Right lobe of liver (tissue), 6 donors: ENCODE measurements around the gene POU2F1. TPM values are rescaled to one million over a fixed set of nuclear protein-coding genes. Genes with fewer than 3 reads are reported as not detected.
A peak's percentile ranks its signal among the peaks of the same experiment; 100 is the strongest.

Experiments used
- ATAC-seq, 4 donors: fragments of 200-7000 bp; cut with Tn5 transposase; one replicate each; pipeline ENCODE4 v1.9.1; 2020; ENCODE audit warnings: mild to moderate bottlenecking in 4 of 4, moderate library complexity in 4 of 4
- DNase-seq, 3 donors: peaks; one replicate each; pipeline ENCODE4 v3.0.0-alpha.2; 2020
- H3K27ac ChIP-seq, 3 donors: fragments of 200-600 bp; one replicate each; pipeline ENCODE4 v1.8.0; 2022
- H3K27me3 ChIP-seq, 2 donors: fragments of 200-600 bp; one replicate each; pipeline ENCODE4 v1.8.0; 2022
- H3K36me3 ChIP-seq, 4 donors: fragments of 200-600 bp; sonication (generic) in 1 of 4; one replicate each; pipeline versions ENCODE4 v1.5.1 to v1.8.0; 2017 to 2022; ENCODE audit warnings: control low read depth in 1 of 4
- H3K4me1 ChIP-seq, 4 donors: fragments of 200-600 bp; sonication (generic) in 1 of 4; one replicate each; pipeline versions ENCODE4 v1.5.1 to v1.8.0; 2017 to 2022; ENCODE audit warnings: control low read depth in 1 of 4
- H3K4me3 ChIP-seq, 3 donors: fragments of 200-600 bp; one replicate each; pipeline ENCODE4 v1.8.0; 2022
- H3K9me3 ChIP-seq, 4 donors: fragments of 200-600 bp; sonication (generic) in 1 of 4; one replicate each; pipeline versions ENCODE4 v1.5.1 to v1.8.0; 2017 to 2022; ENCODE audit warnings: control low read depth in 1 of 4
- POLR2A ChIP-seq: fragments of 450-650 bp; IDR thresholded peaks from one replicate; pipeline ENCODE4 v1.6.1; 2017; ENCODE audit warnings: antibody characterized with exemption, mild to moderate bottlenecking
- WGBS: methylation state at CpG from one replicate; pipeline ENCODE4 v1.1.6; 2018; ENCODE audit warnings: low coverage, low lambda C conversion rate; ENCODE audit not compliant: insufficient coverage; ENCODE audit errors: missing lambda C conversion rate; 5-methylcytosine and 5-hydroxymethylcytosine counted together
- intact Hi-C, 2 donors: fragments of 100-400 bp; cut with DNase I; formaldehyde crosslinking; loops; one replicate each; pipeline versions ENCODE4 v1.11.2 to v1.14.1; 2022
- total RNA-seq, 6 experiments: library from RNA; depleted of rRNA in 2 of 6; stranded (reverse); fragments of >200 nt in 2 of 6; fragmentation: NEBNext Ultra II Directional in 3 of 6; extraction: Animal tissue kit (Norgen Biotek cat#: 25700) in 3 of 6; gene quantifications; one replicate each; pipeline versions ENCODE4 v1.1.0 to v1.2.4, GENCODE V29; 2016 to 2023
- TF ChIP-seq, protein P1 (sequence below), 4 donors: fragments of 200-600 bp in 3 of 4; fragments of 450-650 bp in 1 of 4; IDR thresholded peaks; one replicate each; pipeline versions ENCODE4 v1.5.1 to v1.8.0; 2016 to 2022; ENCODE audit warnings: antibody characterized with exemption in 4 of 4, mild to moderate bottlenecking in 2 of 4
- donor health status: DM: no; HTN: yes; CAD: no.
- donor health status: DM: no; HTN: no; CAD: no.
- donor health status: DM: no; HTN: no; CAD: no.
- donor health status: DM: no; HTN: yes; CAD: no.
- donor health status: DM: no; HTN: yes; CAD: no.

POU2F1 gene
- total RNA-seq, 6 experiments from 2014 or later = 4.8 to 10.3 (median 6.2) TPM

DNA sequence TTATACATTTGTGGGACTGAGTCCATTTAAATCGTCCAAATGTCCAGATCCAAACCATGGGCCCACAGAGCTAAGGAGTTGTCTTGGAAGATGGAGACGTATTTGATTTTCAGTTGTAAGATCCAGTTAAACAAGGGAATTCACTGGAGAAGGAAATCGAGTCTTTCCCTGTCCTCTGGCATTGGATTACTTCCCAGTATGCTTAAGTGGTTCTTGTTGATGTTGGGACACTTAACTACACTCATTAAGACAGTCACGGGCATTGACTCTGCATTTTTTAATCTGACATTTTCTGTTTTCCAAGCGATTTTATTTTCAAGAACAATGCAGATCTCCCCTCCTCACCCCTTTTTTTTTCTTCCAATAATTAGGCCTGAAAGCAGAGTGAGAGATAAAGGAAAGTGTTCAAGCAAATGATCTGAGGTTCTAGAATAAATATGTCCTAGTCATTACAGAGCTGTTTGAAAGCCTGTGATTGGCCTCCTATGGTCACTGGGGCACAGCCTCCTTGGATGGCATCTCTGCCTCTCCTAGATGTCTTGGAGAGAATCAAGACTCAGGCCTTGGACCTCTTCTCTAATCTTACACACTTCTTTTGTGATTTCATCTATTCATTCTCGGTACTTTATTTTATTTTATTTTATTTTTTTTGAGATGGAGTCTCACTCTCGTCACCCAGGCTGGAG lies 248.7 kb downstream of the POU2F1 start:
- no peak for ATAC-seq
- no peak for DNase-seq
- Histone ChIP-seq H3K9me3 (no peaks in the 10 kb centered on the region), H3K27ac (no peak overlapping the region), H3K27me3 (no peaks in the 10 kb centered on the region), H3K36me3 (no peaks in the 10 kb centered on the region), H3K4me3 (no peak overlapping the region), H3K4me1 (peaks cover 0 to 4% (median 0%) of the 10 kb centered on the region in 4 donors)
- 56% methylated on average over 6 of the region's 7 CpGs for WGBS
- TF ChIP-seq, protein P1, sequence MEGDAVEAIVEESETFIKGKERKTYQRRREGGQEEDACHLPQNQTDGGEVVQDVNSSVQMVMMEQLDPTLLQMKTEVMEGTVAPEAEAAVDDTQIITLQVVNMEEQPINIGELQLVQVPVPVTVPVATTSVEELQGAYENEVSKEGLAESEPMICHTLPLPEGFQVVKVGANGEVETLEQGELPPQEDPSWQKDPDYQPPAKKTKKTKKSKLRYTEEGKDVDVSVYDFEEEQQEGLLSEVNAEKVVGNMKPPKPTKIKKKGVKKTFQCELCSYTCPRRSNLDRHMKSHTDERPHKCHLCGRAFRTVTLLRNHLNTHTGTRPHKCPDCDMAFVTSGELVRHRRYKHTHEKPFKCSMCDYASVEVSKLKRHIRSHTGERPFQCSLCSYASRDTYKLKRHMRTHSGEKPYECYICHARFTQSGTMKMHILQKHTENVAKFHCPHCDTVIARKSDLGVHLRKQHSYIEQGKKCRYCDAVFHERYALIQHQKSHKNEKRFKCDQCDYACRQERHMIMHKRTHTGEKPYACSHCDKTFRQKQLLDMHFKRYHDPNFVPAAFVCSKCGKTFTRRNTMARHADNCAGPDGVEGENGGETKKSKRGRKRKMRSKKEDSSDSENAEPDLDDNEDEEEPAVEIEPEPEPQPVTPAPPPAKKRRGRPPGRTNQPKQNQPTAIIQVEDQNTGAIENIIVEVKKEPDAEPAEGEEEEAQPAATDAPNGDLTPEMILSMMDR (IDR thresholded peaks at IDR 0.05) = no peak
- TF ChIP-seq POLR2A = no peak
- intact Hi-C loops = no loop called here

DNA sequence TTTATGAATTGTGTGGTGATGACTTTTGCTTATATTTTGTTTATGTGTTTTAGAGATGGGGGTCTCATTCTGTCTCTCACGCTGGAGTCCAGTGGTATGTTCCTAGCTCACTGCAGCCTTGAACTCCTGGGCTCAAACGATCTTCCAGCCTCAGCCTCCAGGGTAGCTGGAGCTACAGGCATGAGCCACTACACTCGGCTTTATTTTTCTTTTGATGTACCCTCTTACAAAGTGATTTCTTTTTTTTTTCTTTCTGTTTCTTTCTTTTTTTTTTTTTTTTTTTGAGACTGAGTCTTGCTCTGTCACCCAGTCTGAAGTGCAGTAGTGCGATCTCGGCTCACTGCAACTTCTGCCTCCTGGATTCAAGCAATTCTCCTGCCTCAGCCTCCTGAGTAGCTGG lies 250.9 kb downstream of the POU2F1 start:
- no peaks in the 10 kb centered on the region for H3K27me3 ChIP-seq
- no peak for ATAC-seq
- DNase-seq = no peak
- H3K4me3 ChIP-seq = no peak overlapping the region
- 73% methylated on average over 5 of the region's 5 CpGs for WGBS
- no peak overlapping the region for H3K27ac ChIP-seq
- H3K36me3 ChIP-seq = no peaks in the 10 kb centered on the region
- intact Hi-C loops = no loop called here
- no peaks in the 10 kb centered on the region for H3K9me3 ChIP-seq
- TF ChIP-seq, protein P1 (IDR thresholded peaks at IDR 0.05) = no peak
- TF ChIP-seq POLR2A = no peak
- H3K4me1 ChIP-seq = no peaks in the 10 kb centered on the region

DNA sequence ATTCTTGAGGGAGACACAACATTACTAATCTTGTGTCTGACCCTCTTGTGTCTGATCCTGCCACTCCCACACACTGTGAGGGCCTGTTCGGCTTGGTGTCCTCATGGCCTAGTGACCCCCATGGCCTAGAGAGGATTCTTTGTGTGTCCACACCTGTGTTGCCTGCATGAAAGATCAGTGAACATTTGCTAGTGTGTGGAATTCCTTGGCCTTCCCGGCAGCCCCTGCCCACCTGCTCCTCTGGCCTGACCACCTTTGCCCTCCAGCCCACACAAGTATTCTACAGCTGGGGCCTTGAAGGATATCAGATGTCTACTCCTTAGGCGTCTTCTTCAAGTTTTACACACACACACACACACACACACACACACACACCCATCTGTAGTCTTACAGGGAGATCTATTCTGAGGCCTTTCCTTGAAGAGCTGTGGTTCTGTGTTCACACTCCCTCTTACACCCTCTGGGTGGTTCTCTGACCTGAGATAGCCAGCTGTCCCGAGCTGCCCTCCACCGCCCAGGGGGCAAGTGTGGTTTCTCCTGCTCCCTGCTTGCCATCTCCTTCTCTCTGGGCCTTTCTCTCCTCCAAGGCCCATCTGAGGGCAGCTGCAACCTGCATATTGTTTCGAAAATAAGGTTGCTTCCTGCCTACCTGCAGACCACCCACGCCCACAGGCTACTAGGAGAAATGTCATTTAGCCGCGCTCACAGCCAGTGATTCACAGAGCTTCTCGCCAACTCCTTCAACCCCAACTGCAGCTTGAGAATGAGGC lies 252.3 kb downstream of the POU2F1 start:
- intact Hi-C loops = no loop called here
- TF ChIP-seq, protein P1 (IDR thresholded peaks at IDR 0.05) = no peak
- TF ChIP-seq POLR2A = no peak
- Histone ChIP-seq H3K27me3 (no peaks in the 10 kb centered on the region), H3K36me3 (no peaks in the 10 kb centered on the region), H3K9me3 (no peaks in the 10 kb centered on the region), H3K4me3 (no peak overlapping the region), H3K27ac (no peak overlapping the region), H3K4me1 (no peaks in the 10 kb centered on the region)
- 70% methylated on average over 9 of the region's 10 CpGs for WGBS
- DNase-seq (no peak), ATAC-seq (peak in 1 of 4 donors; percentile 36)

DNA sequence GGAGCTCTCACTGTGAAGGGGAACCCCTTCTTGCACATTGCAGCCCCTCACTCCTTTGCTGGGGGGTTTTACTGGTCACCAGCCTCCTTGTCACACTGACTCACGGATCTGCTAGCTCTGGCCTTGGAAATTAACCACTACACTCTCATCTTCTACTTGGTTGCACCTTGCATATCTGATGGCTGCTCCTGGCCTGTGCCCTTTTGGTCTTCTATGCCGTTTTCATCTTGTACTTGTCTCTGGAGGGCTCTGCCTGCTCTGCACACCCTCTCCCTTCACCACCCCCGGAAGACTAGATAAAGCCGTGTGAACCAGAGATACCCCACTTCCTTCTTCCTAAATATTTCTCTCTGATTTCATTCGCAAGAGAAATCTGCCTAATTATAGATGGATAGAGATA lies 253.1 kb downstream of the POU2F1 start:
- Histone ChIP-seq H3K27me3 (no peaks in the 10 kb centered on the region), H3K27ac (no peak overlapping the region), H3K4me3 (no peak overlapping the region), H3K9me3 (no peaks in the 10 kb centered on the region), H3K4me1 (no peaks in the 10 kb centered on the region), H3K36me3 (no peaks in the 10 kb centered on the region)
- 42% methylated on average over 5 of the region's 5 CpGs for WGBS
- no peak for ATAC-seq
- DNase-seq = no peak
- intact Hi-C loops = no loop called here
- no peak for TF ChIP-seq POLR2A
- TF ChIP-seq, protein P1 (IDR thresholded peaks at IDR 0.05) = no peak
